K562 (cell line): ENCODE data around the gene PPP4C. TPM values are rescaled to one million over a fixed set of nuclear protein-coding genes. Genes with fewer than 3 reads are reported as not detected.

Source experiments
- BCOR ChIP-seq: fragments of 450-650 bp; IDR thresholded peaks from 2 replicates; pipeline ENCODE4 v1.6.1; 2016
- BRF1 ChIP-seq: IDR thresholded peaks from 3 replicates; pipeline ENCODE4 v1.6.1; 2011; ENCODE audit warnings: borderline replicate concordance, mild to moderate bottlenecking; ENCODE audit not compliant: insufficient read length; ENCODE audit errors: extremely low read depth
- CTBP1 ChIP-seq: fragments of 450-650 bp; IDR thresholded peaks from 2 replicates; pipeline ENCODE4 v1.6.1; 2016; ENCODE audit warnings: borderline replicate concordance
- GABPB1 ChIP-seq: sonication (generic); formaldehyde crosslinking; IDR thresholded peaks from 2 replicates; pipeline ENCODE4 v1.8.0; 2022; ENCODE audit warnings: mild to moderate bottlenecking, missing genetic modification reagents
- NCOA2 ChIP-seq, 2 experiments: fragments of 450-650 bp; IDR thresholded peaks; 2 replicates each; pipeline ENCODE4 v1.6.1; 2018; ENCODE audit warnings: mild to moderate bottlenecking in 2 of 2, moderate library complexity in 1 of 2; ENCODE audit not compliant: partially characterized antibody in 2 of 2
- SP2 ChIP-seq: IDR thresholded peaks from 2 replicates; pipeline ENCODE4 v1.6.1; 2011; ENCODE audit warnings: mild to moderate bottlenecking, low read depth, low read length, moderate library complexity; ENCODE audit not compliant: poor library complexity, severe bottlenecking; ENCODE audit errors: extremely low read depth
- ZNF766 ChIP-seq: fragments of 200-800 bp; sonication (Bioruptor generic); conservative IDR thresholded peaks from 2 replicates; pipeline ENCODE4 v1.6.1; 2016; ENCODE audit warnings: missing genetic modification characterization, missing compliant biosample characterization
- polyA plus RNA-seq, 8 experiments: library from polyadenylated mRNA; depleted of rRNA in 4 of 8; stranded (reverse) in 5 of 8; unstranded in 3 of 8; fragments of >200 nt; fragmentation: Nextera tagmentation in 2 of 8; fragmentation: Illumina TruSeq in 1 of 8; extraction: Ambion mirVana in 2 of 8; extraction: Trizol in 1 of 8; gene quantifications; 2 replicates each; pipeline versions ENCODE4 v1.2.1 to v1.2.3, GENCODE V29; 2011 to 2014; ENCODE audit warnings: inconsistent platforms in 1 of 8, missing spikeins in 1 of 8
- total RNA-seq, 7 experiments: library from RNA; depleted of rRNA in 6 of 7; stranded (reverse); fragments of >200 nt in 6 of 7; fragmentation: Illumina TruSeq in 2 of 7; extraction: Trizol in 2 of 7; gene quantifications; 2 replicates each; pipeline versions ENCODE4 v1.2.1 to v1.2.3, GENCODE V29; 2011 to 2021; ENCODE audit warnings: low replicate concordance in 1 of 7
- TF ChIP-seq, protein P1 (sequence below): fragments of 200-600 bp; sonication (generic); IDR thresholded peaks from one replicate; pipeline ENCODE4 v1.6.1; 2012; ENCODE audit warnings: mild to moderate bottlenecking, low read depth, low read length, inconsistent platforms
- TF ChIP-seq, protein P2 (sequence below), 2 experiments: fragments of 450-650 bp in 1 of 2; sonication (generic) in 1 of 2; formaldehyde crosslinking in 1 of 2; IDR thresholded peaks in 1 of 2; conservative IDR thresholded peaks in 1 of 2; 2 replicates each; pipeline versions ENCODE4 v1.6.1 to v1.8.1; 2016 to 2023; ENCODE audit warnings: mild to moderate bottlenecking in 2 of 2, moderate library complexity in 2 of 2, inconsistent platforms in 1 of 2, missing genetic modification reagents in 1 of 2
- TF ChIP-seq, protein P3 (sequence below): fragments of 250-450 bp; sonication (Bioruptor Pico); IDR thresholded peaks from 2 replicates; pipeline ENCODE4 v1.8.0; 2022; ENCODE audit warnings: moderate library complexity, mild to moderate bottlenecking, inconsistent platforms
- TF ChIP-seq, protein P4 (sequence below): fragments of 200-800 bp; sonication (Bioruptor generic); IDR thresholded peaks from 2 replicates; pipeline ENCODE4 v1.6.1; 2017; ENCODE audit warnings: missing genetic modification characterization, missing compliant biosample characterization

PPP4C gene
- total and polyA plus RNA-seq, 9 of the 15 experiments (the other 6 are each of a cell fraction or from before 2014, with no cell fraction given), result 3.5 to 183 (median 131) TPM

DNA sequence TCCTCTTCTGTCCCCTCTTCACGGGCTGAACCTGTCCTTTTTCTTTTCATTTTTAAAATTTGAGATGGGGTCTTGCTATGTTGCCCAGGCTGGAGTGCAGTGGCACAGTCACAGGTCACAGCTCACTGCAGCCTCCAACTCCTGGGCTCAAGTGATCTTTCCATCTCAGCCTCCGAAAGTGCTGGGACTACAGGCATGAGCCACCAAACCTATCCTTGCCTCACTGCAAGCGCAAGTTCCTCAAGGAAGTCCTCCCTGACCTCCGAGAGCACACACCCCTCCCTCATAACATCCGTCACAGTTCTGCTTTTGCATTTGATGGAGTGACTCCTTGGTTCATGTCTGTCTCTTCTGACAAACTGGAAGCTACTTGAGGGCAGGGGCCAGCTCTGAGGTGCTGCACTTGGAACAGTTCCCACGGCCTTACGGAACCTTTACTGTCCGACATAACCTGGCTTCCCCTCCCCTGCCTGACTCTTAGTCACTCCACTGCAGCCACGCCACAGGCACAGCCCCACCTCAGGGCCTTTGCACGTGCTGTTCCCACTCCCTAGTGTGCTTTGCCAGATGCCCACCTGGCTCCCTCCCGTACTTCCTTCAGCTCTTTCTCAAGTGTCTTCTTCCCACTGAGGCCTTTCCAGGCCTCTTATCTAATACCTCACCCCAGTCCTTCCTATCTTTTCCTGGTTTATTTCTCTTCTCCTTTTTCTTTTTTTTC is 11.5 kb downstream of the PPP4C start (continued):
- TF ChIP-seq, protein P1, sequence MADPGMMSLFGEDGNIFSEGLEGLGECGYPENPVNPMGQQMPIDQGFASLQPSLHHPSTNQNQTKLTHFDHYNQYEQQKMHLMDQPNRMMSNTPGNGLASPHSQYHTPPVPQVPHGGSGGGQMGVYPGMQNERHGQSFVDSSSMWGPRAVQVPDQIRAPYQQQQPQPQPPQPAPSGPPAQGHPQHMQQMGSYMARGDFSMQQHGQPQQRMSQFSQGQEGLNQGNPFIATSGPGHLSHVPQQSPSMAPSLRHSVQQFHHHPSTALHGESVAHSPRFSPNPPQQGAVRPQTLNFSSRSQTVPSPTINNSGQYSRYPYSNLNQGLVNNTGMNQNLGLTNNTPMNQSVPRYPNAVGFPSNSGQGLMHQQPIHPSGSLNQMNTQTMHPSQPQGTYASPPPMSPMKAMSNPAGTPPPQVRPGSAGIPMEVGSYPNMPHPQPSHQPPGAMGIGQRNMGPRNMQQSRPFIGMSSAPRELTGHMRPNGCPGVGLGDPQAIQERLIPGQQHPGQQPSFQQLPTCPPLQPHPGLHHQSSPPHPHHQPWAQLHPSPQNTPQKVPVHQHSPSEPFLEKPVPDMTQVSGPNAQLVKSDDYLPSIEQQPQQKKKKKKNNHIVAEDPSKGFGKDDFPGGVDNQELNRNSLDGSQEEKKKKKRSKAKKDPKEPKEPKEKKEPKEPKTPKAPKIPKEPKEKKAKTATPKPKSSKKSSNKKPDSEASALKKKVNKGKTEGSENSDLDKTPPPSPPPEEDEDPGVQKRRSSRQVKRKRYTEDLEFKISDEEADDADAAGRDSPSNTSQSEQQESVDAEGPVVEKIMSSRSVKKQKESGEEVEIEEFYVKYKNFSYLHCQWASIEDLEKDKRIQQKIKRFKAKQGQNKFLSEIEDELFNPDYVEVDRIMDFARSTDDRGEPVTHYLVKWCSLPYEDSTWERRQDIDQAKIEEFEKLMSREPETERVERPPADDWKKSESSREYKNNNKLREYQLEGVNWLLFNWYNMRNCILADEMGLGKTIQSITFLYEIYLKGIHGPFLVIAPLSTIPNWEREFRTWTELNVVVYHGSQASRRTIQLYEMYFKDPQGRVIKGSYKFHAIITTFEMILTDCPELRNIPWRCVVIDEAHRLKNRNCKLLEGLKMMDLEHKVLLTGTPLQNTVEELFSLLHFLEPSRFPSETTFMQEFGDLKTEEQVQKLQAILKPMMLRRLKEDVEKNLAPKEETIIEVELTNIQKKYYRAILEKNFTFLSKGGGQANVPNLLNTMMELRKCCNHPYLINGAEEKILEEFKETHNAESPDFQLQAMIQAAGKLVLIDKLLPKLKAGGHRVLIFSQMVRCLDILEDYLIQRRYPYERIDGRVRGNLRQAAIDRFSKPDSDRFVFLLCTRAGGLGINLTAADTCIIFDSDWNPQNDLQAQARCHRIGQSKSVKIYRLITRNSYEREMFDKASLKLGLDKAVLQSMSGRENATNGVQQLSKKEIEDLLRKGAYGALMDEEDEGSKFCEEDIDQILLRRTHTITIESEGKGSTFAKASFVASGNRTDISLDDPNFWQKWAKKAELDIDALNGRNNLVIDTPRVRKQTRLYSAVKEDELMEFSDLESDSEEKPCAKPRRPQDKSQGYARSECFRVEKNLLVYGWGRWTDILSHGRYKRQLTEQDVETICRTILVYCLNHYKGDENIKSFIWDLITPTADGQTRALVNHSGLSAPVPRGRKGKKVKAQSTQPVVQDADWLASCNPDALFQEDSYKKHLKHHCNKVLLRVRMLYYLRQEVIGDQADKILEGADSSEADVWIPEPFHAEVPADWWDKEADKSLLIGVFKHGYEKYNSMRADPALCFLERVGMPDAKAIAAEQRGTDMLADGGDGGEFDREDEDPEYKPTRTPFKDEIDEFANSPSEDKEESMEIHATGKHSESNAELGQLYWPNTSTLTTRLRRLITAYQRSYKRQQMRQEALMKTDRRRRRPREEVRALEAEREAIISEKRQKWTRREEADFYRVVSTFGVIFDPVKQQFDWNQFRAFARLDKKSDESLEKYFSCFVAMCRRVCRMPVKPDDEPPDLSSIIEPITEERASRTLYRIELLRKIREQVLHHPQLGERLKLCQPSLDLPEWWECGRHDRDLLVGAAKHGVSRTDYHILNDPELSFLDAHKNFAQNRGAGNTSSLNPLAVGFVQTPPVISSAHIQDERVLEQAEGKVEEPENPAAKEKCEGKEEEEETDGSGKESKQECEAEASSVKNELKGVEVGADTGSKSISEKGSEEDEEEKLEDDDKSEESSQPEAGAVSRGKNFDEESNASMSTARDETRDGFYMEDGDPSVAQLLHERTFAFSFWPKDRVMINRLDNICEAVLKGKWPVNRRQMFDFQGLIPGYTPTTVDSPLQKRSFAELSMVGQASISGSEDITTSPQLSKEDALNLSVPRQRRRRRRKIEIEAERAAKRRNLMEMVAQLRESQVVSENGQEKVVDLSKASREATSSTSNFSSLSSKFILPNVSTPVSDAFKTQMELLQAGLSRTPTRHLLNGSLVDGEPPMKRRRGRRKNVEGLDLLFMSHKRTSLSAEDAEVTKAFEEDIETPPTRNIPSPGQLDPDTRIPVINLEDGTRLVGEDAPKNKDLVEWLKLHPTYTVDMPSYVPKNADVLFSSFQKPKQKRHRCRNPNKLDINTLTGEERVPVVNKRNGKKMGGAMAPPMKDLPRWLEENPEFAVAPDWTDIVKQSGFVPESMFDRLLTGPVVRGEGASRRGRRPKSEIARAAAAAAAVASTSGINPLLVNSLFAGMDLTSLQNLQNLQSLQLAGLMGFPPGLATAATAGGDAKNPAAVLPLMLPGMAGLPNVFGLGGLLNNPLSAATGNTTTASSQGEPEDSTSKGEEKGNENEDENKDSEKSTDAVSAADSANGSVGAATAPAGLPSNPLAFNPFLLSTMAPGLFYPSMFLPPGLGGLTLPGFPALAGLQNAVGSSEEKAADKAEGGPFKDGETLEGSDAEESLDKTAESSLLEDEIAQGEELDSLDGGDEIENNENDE, result no peak
- TF ChIP-seq, protein P2, sequence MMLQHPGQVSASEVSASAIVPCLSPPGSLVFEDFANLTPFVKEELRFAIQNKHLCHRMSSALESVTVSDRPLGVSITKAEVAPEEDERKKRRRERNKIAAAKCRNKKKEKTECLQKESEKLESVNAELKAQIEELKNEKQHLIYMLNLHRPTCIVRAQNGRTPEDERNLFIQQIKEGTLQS (IDR thresholded peaks at IDR 0.05), result no peak
- TF ChIP-seq, protein P2 (CRISPR knock-in tag; conservative IDR thresholded peaks at IDR 0.05), result no peak
- TF ChIP-seq, protein P3, sequence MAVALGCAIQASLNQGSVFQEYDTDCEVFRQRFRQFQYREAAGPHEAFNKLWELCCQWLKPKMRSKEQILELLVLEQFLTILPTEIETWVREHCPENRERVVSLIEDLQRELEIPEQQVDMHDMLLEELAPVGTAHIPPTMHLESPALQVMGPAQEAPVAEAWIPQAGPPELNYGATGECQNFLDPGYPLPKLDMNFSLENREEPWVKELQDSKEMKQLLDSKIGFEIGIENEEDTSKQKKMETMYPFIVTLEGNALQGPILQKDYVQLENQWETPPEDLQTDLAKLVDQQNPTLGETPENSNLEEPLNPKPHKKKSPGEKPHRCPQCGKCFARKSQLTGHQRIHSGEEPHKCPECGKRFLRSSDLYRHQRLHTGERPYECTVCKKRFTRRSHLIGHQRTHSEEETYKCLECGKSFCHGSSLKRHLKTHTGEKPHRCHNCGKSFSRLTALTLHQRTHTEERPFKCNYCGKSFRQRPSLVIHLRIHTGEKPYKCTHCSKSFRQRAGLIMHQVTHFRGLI (CRISPR knock-in tag), result no peak
- TF ChIP-seq GABPB1 (CRISPR knock-in tag), result 0 out of 2 replicates have a peak, but pooled peaks have one; percentile 21
- no peak for TF ChIP-seq NCOA2 (IDR thresholded peaks at IDR 0.05; ENCODE audit: partially characterized antibody in 2 of 2)
- TF ChIP-seq ZNF766, result no peak
- TF ChIP-seq CTBP1, result no peak
- TF ChIP-seq, protein P4, sequence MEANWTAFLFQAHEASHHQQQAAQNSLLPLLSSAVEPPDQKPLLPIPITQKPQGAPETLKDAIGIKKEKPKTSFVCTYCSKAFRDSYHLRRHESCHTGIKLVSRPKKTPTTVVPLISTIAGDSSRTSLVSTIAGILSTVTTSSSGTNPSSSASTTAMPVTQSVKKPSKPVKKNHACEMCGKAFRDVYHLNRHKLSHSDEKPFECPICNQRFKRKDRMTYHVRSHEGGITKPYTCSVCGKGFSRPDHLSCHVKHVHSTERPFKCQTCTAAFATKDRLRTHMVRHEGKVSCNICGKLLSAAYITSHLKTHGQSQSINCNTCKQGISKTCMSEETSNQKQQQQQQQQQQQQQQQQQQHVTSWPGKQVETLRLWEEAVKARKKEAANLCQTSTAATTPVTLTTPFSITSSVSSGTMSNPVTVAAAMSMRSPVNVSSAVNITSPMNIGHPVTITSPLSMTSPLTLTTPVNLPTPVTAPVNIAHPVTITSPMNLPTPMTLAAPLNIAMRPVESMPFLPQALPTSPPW (CRISPR knock-in tag), result no peak
- TF ChIP-seq BCOR, result peak; percentile 87
- no peak for TF ChIP-seq BRF1
- no peak for TF ChIP-seq SP2
